Endothelial cell of umbilical vein (primary cell): ENCODE data around the gene CC2D1A.

Experiments used
- EZH2 ChIP-seq: IDR thresholded peaks from 2 replicates; pipeline ENCODE4 v1.6.1; 2012; ENCODE audit warnings: borderline replicate concordance, low read depth, mild to moderate bottlenecking, moderate library complexity, low read length, inconsistent platforms; ENCODE audit not compliant: severe bottlenecking
- JUN ChIP-seq: IDR thresholded peaks from 2 replicates; pipeline ENCODE4 v1.6.1; 2011; ENCODE audit warnings: borderline replicate concordance, low read depth; ENCODE audit not compliant: insufficient read length, insufficient read depth
- MYC ChIP-seq: IDR thresholded peaks from one replicate; pipeline ENCODE4 v1.6.1; 2011; ENCODE audit warnings: mild to moderate bottlenecking, low read depth, low read length
- POLR2A ChIP-seq: IDR thresholded peaks from 2 replicates; pipeline ENCODE4 v1.6.1; 2012; ENCODE audit warnings: low read depth, mild to moderate bottlenecking, control low read depth, low read length
- POLR2AphosphoS5 ChIP-seq: IDR thresholded peaks from 2 replicates; pipeline ENCODE4 v1.6.1; 2012; ENCODE audit warnings: low read depth, mild to moderate bottlenecking, control low read depth, low read length, moderate library complexity; ENCODE audit not compliant: insufficient read depth
- TF ChIP-seq, protein P1 (sequence below), 2 donors: IDR thresholded peaks; 1 replicate in 1 of 2; 2 replicates in 1 of 2; pipeline ENCODE4 v1.5.1; 2011; ENCODE audit warnings: low read length in 2 of 2, mild to moderate bottlenecking in 2 of 2, moderate library complexity in 2 of 2, control low read depth in 1 of 2, inconsistent platforms in 1 of 2, low read depth in 1 of 2; ENCODE audit not compliant: insufficient read depth in 1 of 2; ENCODE audit errors: extremely low read depth in 1 of 2
- TF ChIP-seq, protein P2 (sequence below): IDR thresholded peaks from 2 replicates; pipeline ENCODE4 v1.6.1; 2011; ENCODE audit not compliant: insufficient read depth, insufficient read length

- TF ChIP-seq, protein P1, sequence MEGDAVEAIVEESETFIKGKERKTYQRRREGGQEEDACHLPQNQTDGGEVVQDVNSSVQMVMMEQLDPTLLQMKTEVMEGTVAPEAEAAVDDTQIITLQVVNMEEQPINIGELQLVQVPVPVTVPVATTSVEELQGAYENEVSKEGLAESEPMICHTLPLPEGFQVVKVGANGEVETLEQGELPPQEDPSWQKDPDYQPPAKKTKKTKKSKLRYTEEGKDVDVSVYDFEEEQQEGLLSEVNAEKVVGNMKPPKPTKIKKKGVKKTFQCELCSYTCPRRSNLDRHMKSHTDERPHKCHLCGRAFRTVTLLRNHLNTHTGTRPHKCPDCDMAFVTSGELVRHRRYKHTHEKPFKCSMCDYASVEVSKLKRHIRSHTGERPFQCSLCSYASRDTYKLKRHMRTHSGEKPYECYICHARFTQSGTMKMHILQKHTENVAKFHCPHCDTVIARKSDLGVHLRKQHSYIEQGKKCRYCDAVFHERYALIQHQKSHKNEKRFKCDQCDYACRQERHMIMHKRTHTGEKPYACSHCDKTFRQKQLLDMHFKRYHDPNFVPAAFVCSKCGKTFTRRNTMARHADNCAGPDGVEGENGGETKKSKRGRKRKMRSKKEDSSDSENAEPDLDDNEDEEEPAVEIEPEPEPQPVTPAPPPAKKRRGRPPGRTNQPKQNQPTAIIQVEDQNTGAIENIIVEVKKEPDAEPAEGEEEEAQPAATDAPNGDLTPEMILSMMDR (IDR thresholded peaks at IDR 0.05; ENCODE audit: extremely low read depth in 1 of 2, insufficient read depth in 1 of 2, low read depth in 1 of 2, low read length in 2 of 2) = no peak
- TF ChIP-seq POLR2AphosphoS5 (no peak), JUN (no peak), EZH2 (no peak), POLR2A (no peak), MYC (no peak)
- TF ChIP-seq, protein P2, sequence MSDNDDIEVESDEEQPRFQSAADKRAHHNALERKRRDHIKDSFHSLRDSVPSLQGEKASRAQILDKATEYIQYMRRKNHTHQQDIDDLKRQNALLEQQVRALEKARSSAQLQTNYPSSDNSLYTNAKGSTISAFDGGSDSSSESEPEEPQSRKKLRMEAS = no peak
Measured at GRCh38 chr19:13873834-13874515, 32.0 kb upstream of the CC2D1A start.
